Stomach (tissue), 9 donors: ENCODE results near the gene SUN1. TPM values are rescaled to one million over a fixed set of nuclear protein-coding genes. Genes with fewer than 3 reads are reported as not detected.

ENCODE experiments used
- DNase-seq, 2 donors: peaks; one replicate each; pipeline versions ENCODE4 v3.0.0 to v3.0.0-alpha.2; 2013 to 2019
- H3K27ac ChIP-seq, 5 donors: fragments of 200-600 bp in 4 of 5; sonication (generic) in 4 of 5; one replicate each; pipeline ENCODE4 v1.5.1; 2013 to 2019; ENCODE audit warnings: mild to moderate bottlenecking in 1 of 5, moderate library complexity in 1 of 5
- H3K27me3 ChIP-seq, 3 donors: fragments of 200-600 bp; sonication (generic); one replicate each; pipeline ENCODE4 v1.5.1; 2017 to 2019; ENCODE audit warnings: mixed run types in 1 of 3
- H3K36me3 ChIP-seq, 4 donors: fragments of 200-600 bp; sonication (generic); 1 replicate in 3 of 4; 2 replicates in 1 of 4; pipeline ENCODE4 v1.5.1; 2016 to 2019
- H3K4me1 ChIP-seq, 4 donors: fragments of 200-600 bp; sonication (generic); one replicate each; pipeline ENCODE4 v1.5.1; 2016 to 2019
- H3K4me3 ChIP-seq, 4 donors: fragments of 200-600 bp; sonication (generic) in 3 of 4; one replicate each; pipeline ENCODE4 v1.5.1; 2016 to 2019; ENCODE audit warnings: mild to moderate bottlenecking in 1 of 4
- H3K9me3 ChIP-seq, 4 donors: fragments of 200-600 bp; sonication (generic); one replicate each; pipeline ENCODE4 v1.5.1; 2016 to 2019
- CTCF ChIP-seq, 7 experiments: fragments of 450-650 bp in 4 of 7; fragments of 200-600 bp in 3 of 7; sonication (generic) in 3 of 7; IDR thresholded peaks; one replicate each; pipeline ENCODE4 v1.5.1; 2016 to 2019; ENCODE audit warnings: antibody characterized with exemption in 7 of 7, control low read depth in 2 of 7, mild to moderate bottlenecking in 1 of 7
- EP300 ChIP-seq: sonication (generic); formaldehyde crosslinking; IDR thresholded peaks from one replicate; pipeline ENCODE4 v1.6.1; 2017; ENCODE audit warnings: antibody characterized with exemption
- POLR2A ChIP-seq, 4 donors: fragments of 450-650 bp; IDR thresholded peaks; one replicate each; pipeline ENCODE4 v1.6.1; 2016; ENCODE audit warnings: antibody characterized with exemption in 4 of 4, control low read depth in 2 of 4, mild to moderate bottlenecking in 1 of 4, moderate library complexity in 1 of 4
- POLR2AphosphoS5 ChIP-seq, 3 donors: sonication (generic); formaldehyde crosslinking; IDR thresholded peaks; one replicate each; pipeline ENCODE4 v1.6.1; 2016; ENCODE audit warnings: antibody characterized with exemption in 3 of 3
- WGBS, 5 donors: extraction: QIAGEN DNeasy Blood & Tissue Kit in 3 of 5; methylation state at CpG; one replicate each; pipeline versions ENCODE4 v1.1.5 to v1.1.7; 2013 to 2018; 5-methylcytosine and 5-hydroxymethylcytosine counted together
- intact Hi-C: fragments of 100-400 bp; cut with DNase I; formaldehyde crosslinking; loops from one replicate; pipeline ENCODE4 v1.15.1; 2023; ENCODE audit warnings: low total_unique reads
- polyA plus RNA-seq, 3 donors: library from polyadenylated mRNA; stranded (reverse); fragments of 200-250 nt; gene quantifications; one replicate each; pipeline ENCODE4 v1.2.3, GENCODE V29; 2013
- total RNA-seq, 5 donors: library from RNA; depleted of rRNA; stranded (reverse); fragments of >200 nt; gene quantifications; one replicate each; pipeline versions ENCODE4 v1.1.0 to v1.2.3, GENCODE V29; 2014 to 2016
- donor health status: healthy with polysubstance abuse.
- donor health status: Bipolar disorder and iron deficiency.
- donor health status: healthy.

The SUN1 gene
- total and polyA plus RNA-seq, 8 donors = 15.9 to 242 (median 117) TPM

GRCh38 chr7:885261-885892 is 53.1 kb downstream of the SUN1 start:
- peaks cover 41 to 69% (median 66%) of the 10 kb centered on the region in 4 donors for H3K4me1 ChIP-seq
- H3K4me3 ChIP-seq = no peak overlapping the region
- H3K36me3 ChIP-seq = peaks cover 31 to 50% (median 39%) of the 10 kb centered on the region in 4 donors
- H3K27me3 ChIP-seq = no peaks in the 10 kb centered on the region
- no peak for DNase-seq
- TF ChIP-seq EP300 (no peak), CTCF (IDR thresholded peaks at IDR 0.05) (no peak), POLR2A (IDR thresholded peaks at IDR 0.05) (no peak), POLR2AphosphoS5 (IDR thresholded peaks at IDR 0.05) (no peak)
- WGBS, 5 donors = 52 to 77% (median 59%) methylated on average over 16 to 25 of the region's 25 CpGs
- no peaks in the 10 kb centered on the region for H3K9me3 ChIP-seq
- H3K27ac ChIP-seq = peak overlapping the region in 1 of 5 donors; percentile 45
- intact Hi-C loops = no loop called here

- Histone ChIP-seq H3K27ac (no peak overlapping the region), H3K9me3 (no peaks in the 10 kb centered on the region), H3K27me3 (no peaks in the 10 kb centered on the region), H3K4me1 (peaks cover 41 to 62% (median 59%) of the 10 kb centered on the region in 4 donors), H3K4me3 (no peak overlapping the region), H3K36me3 (peaks cover 38 to 57% (median 45%) of the 10 kb centered on the region in 4 donors)
- 81 to 92% (median 88%) methylated on average over 22 to 30 of the region's 30 CpGs for WGBS, 5 donors
- no peak for TF ChIP-seq CTCF (IDR thresholded peaks at IDR 0.05)
- TF ChIP-seq POLR2A (IDR thresholded peaks at IDR 0.05) = no peak
- TF ChIP-seq EP300 = no peak
- no peak for TF ChIP-seq POLR2AphosphoS5 (IDR thresholded peaks at IDR 0.05)
- DNase-seq = no peak
- intact Hi-C loops = no loop called here
These were observed 53.8 kb downstream of the SUN1 start for GRCh38 chr7:885893-886625.

DNA sequence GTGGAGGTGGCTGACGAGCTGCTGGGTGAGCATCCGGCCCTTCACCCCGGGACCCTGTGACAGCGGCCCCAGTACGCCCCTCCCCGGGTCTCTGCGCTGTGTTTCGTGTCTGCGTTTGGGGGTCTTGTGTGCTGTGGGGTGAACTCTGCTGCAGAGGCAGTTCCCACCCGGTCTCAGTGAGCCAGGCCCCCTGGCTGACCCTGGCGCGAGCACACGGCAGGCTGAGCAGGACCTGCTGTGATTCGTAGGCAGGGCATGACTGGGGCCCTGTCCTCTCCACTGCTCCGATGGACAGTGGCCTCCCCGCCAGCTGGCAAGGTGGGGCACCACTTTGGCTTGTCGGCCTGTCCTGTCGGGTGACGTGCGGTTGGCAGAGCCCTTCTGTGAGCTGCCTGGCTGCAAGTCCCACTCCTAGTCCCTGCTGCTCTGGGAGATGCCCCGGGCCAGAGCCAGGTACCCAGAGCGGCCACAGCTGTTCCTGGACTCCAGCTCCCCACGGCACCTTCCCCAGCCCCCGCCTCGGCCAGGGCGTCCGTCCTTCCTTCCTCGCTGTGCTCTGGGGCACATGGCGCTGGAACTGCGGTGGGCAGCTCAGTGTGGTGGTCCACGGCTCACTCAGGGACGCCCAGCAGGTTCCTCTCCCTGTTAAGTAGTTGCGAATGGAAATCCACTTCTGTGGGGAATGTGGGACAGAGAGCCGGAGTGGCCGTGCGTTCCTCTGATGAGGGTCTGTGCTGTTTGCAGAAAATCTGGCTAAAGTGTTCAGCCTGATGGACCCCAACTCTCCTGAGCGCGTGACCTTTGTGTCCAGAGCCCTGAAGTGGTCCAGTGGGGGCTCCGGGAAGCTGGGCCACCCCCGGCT is 54.6 kb downstream of the SUN1 start:
- H3K36me3 ChIP-seq = peaks cover 46 to 65% (median 53%) of the 10 kb centered on the region in 4 donors
- no peak overlapping the region for H3K27ac ChIP-seq
- no peaks in the 10 kb centered on the region for H3K9me3 ChIP-seq
- no peaks in the 10 kb centered on the region for H3K27me3 ChIP-seq
- WGBS, 5 donors = 93 to 96% (median 94%) methylated on average over 8 to 40 of the region's 40 CpGs
- intact Hi-C loops = no loop called here
- TF ChIP-seq EP300 (no peak), CTCF (IDR thresholded peaks at IDR 0.05) (no peak), POLR2AphosphoS5 (IDR thresholded peaks at IDR 0.05) (no peak), POLR2A (IDR thresholded peaks at IDR 0.05) (no peak)
- H3K4me3 ChIP-seq = no peak overlapping the region
- H3K4me1 ChIP-seq = peaks cover 35 to 55% (median 51%) of the 10 kb centered on the region in 4 donors
- no peak for DNase-seq

DNA sequence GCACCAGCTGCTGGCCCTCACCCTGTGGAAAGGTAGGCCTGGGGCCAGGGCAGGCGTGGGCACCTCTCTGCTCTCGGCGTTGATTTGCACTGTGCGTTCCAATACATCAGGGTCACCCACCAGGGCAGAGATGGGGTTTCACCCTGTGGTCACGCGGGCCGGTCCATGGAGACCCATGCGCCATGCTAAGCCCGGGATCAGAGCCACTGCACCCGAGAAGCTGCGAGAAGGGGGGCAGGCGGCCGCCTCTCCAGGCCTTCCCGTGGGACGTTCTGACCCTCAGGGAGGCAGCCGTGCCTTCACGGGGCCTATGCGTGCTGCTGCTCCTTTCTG is 55.2 kb downstream of the SUN1 start:
- WGBS, 5 donors = 88 to 100% (median 94%) methylated on average over 1 to 18 of the region's 18 CpGs

More for the DNA sequence above, 55.2 kb downstream of the SUN1 start:
- Histone ChIP-seq H3K27me3 (no peaks in the 10 kb centered on the region), H3K9me3 (no peaks in the 10 kb centered on the region), H3K4me3 (no peak overlapping the region), H3K27ac (no peak overlapping the region), H3K36me3 (peaks cover 52 to 66% (median 59%) of the 10 kb centered on the region in 4 donors), H3K4me1 (peaks cover 32 to 52% (median 47%) of the 10 kb centered on the region in 4 donors)
- TF ChIP-seq EP300 (no peak), CTCF (IDR thresholded peaks at IDR 0.05) (no peak), POLR2AphosphoS5 (IDR thresholded peaks at IDR 0.05) (no peak), POLR2A (IDR thresholded peaks at IDR 0.05) (no peak)
- DNase-seq = no peak
- intact Hi-C loops = no loop called here
